Kidney capillary endothelial cell (primary cell): ENCODE results near the gene LZTS2.
"Not testable (repeated sequence)": the region's sequence is repeated elsewhere in the genome, so short reads cannot be mapped to it uniquely, and the experiment has no call there.

ENCODE experiments used
- DNase-seq: peaks from one replicate; pipeline ENCODE4 v3.0.0-alpha.2; 2018; ENCODE audit warnings: low spot score

The LZTS2 gene

GRCh38 chr10:101033276-101033675, 33.7 kb downstream of the LZTS2 start:
- DNase-seq: no peak

DNA sequence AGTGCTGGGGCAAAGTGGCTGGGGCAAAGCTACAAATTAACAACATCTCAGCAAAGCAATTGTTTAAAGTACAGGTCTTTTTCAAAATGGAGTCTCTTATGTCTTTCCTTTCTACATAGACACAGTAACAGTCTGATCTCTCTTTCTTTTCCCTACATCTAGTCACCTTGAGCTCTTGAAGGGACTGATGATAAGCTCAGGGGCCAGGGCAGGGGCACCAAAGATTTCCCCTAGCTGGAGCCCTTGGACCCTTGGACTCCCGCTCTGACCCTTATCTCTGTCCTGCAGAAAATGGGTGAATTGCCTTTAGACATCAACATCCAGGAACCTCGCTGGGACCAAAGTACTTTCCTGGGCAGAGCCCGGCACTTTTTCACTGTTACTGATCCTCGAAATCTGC, 34.8 kb downstream of the LZTS2 start:
- not testable (repeated sequence) for DNase-seq

DNA sequence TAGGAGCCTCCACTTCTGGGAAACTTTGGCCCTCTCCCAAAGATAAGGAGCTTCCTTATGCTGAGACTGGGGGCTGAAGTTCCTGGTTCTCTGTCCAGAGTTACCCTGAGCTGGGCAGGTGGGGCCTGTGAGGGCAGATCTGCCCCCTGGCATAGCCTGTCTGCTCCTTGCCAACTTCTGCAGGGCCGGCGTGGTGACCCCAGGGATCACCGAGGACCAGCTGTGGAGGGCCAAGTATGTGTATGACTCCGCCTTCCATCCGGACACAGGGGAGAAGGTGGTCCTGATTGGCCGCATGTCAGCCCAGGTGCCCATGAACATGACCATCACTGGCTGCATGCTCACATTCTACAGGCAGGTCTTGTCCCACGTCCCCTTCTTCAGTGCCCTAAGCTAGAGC, 35.7 kb downstream of the LZTS2 start:
- DNase-seq: no peak

- no peak for DNase-seq
These were observed 36.5 kb downstream of the LZTS2 start for GRCh38 chr10:101035916-101036702.

GRCh38 chr10:101036726-101037125, 37.1 kb downstream of the LZTS2 start:
- DNase-seq: no peak

DNA sequence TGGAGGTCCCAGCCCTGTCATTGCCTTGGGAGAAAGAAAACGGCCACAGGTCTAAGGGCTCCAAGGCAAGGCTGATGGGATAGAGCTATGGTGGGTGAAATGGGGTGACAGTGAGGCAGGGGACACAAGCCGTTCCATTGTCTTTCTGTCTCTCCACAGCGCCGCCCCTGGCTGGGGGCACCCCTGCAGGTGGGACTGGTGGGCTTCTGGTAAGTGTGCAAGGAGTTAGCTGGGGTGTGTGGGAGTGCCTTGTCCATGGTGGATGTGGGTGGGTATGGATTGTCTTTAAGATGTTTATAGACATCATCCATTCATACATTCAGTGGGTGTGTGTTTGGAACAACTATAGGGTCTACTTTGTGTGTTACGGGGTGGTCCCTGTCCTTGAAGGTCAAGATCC, 38.9 kb downstream of the LZTS2 start:
- DNase-seq: no peak

GRCh38 chr10:101040061-101040460, 40.5 kb downstream of the LZTS2 start:
- DNase-seq: no peak

- no peak for DNase-seq
These were observed 41.2 kb downstream of the LZTS2 start for GRCh38 chr10:101040851-101041250.

- DNase-seq: peak; percentile 52
These were observed 41.7 kb downstream of the LZTS2 start for GRCh38 chr10:101041252-101041761.

- no peak for DNase-seq
These were observed 42.5 kb downstream of the LZTS2 start for GRCh38 chr10:101042118-101042517.

DNA sequence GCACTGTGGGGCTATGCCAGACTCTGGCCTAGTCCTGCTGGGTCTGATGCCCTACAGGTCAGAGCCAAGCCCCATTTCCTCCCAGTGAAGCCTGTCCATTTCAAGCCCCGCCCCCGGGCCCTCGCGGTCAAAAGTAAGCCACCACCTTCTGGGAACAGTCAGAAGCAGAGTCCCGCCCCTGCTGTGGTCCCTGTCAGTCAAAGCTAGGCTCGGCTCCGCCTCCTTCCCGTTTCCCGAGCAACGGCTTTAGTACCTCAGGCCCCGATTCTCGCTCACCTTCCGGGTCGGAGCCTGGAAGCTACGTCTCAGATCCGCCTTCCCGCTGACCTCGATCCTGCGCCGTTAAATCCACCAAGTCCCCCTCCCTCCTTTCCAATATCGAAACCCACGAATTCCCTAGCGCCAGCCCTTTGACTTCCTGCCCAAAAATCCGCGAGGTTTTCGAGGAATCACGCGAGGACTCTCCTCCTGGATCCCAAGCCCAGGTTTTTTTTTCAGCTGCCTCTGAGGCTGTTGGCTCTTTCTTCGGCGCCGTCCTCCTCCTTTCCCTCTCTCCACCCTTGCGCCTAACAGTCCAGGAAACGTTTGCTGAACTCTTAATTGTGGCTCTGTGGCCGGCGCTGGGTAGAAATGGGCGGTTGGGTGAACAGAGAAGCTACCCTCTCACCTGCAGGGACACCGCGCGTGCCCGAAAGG, 43.2 kb downstream of the LZTS2 start:
- DNase-seq: peak; percentile 97

GRCh38 chr10:101043363-101043707, 43.7 kb downstream of the LZTS2 start:
- no peak for DNase-seq

DNA sequence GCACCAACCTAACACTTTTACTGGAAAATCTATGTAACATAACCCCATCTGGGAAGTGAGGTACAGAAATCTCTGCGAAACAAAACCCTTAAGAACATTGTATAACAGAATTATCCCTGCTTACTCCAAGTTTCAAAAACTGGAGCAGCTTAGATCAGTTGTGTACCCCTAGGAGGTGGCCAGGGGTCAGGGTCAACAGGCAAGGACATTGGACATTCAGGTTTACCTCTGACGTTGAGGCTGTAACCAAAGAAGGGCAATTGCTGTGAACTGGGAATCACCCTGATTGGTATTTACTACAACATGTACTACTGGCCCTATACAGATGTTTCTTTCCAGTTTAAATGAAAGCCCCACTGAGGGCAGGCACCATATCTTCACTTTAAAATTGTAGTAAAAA, 44.5 kb downstream of the LZTS2 start:
- no peak for DNase-seq

- no peak for DNase-seq
These were observed 47.0 kb downstream of the LZTS2 start for GRCh38 chr10:101046332-101047238.

- DNase-seq: no peak
These were observed 47.7 kb downstream of the LZTS2 start for GRCh38 chr10:101047268-101047667.

DNA sequence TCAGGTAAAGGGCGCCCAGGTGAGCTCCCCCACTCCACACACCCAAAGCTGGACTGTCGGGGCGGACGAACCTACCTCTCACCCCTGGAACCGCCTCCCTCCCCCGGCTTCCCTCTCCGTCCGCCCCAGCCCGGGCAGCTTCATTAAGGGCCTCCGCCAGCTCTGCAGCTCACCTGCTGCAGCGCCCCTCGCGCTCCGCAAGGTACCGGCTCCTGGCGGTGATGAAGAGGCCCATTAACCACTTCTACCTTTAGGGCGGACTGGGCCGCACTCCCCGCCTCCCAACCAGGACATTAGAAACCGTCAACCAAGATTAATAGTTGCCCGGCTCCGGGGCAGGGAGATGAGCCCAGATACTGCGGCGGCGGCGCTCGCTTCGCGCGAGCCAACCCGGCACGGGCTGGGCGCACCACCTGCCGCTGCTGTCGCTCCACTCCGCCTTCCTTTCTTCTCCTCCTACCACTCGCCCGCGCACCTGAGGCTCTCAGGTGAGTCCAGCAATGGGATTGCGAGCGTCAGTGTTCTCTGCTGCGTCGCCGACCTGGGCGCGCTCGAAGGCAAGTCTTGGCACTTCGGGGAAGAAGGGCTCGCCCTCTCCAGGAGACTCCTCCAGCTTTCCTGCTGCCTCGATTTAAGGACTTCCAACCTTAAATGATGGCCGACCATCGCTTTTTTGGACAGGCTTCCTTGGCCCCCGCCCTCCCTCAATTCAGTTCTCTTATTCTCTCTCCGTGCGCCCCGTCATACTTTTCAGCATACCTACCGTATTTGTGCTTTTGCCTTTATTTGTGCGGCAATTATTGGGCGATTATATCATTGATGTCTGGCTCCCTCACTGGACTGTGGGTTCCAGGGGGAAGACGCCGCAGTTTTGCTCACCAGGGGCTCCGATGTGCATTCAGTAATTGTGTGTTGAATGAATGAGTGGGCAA, 48.6 kb downstream of the LZTS2 start:
- DNase-seq: no peak

DNA sequence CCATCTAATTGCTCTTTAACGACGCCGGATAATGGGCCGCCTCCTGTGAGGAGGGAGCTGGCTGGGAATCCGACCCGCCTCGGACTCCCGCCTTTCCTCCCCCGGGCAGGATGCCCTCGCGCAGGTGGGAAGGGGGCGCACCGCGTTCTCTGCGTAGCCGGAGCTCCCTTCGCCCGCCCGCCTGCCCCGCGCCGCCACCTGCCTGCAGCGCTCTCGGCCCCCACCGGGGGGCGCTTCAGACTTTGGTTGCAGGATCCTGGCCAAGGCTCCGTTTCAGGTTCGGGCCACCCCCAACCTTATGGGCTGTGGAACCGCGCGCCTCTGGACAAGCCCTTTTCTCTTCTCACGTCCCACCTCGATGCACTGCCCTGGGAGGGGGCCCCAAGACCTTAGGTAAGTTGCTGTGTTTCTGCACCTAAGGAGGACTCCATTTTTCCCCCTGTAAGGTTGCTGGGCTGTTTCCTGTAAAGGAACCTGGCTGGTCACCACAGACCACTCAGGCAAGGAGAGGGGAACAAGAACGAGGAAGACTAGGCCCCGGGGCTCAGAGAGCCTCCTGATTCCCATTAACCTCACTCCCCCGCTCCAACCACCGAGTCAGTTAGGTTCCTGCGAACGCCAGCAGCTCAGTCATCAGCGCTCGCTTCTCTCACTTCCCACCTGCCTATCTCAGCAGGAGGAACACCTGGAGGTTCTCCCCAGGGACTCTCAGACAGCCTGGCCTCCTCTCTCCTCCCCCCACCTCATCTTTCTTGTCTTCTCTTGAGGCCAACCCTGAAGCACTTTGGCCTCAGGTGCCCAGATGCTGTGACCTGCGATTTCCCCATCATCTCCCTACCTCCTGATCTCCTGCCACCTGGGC, 50.8 kb downstream of the LZTS2 start:
- DNase-seq: no peak

- DNase-seq: no peak
These were observed 52.7 kb downstream of the LZTS2 start for GRCh38 chr10:101052285-101052684.

- DNase-seq: no peak
These were observed 53.9 kb downstream of the LZTS2 start for GRCh38 chr10:101053516-101053915.

GRCh38 chr10:101054351-101054750, 54.7 kb downstream of the LZTS2 start:
- no peak for DNase-seq
